ENCODE results near the gene AOPEP.
"Not testable (repeated sequence)": the region's sequence is repeated elsewhere in the genome, so short reads cannot be mapped to it uniquely, and the experiment has no call there.

AOPEP gene

DNA sequence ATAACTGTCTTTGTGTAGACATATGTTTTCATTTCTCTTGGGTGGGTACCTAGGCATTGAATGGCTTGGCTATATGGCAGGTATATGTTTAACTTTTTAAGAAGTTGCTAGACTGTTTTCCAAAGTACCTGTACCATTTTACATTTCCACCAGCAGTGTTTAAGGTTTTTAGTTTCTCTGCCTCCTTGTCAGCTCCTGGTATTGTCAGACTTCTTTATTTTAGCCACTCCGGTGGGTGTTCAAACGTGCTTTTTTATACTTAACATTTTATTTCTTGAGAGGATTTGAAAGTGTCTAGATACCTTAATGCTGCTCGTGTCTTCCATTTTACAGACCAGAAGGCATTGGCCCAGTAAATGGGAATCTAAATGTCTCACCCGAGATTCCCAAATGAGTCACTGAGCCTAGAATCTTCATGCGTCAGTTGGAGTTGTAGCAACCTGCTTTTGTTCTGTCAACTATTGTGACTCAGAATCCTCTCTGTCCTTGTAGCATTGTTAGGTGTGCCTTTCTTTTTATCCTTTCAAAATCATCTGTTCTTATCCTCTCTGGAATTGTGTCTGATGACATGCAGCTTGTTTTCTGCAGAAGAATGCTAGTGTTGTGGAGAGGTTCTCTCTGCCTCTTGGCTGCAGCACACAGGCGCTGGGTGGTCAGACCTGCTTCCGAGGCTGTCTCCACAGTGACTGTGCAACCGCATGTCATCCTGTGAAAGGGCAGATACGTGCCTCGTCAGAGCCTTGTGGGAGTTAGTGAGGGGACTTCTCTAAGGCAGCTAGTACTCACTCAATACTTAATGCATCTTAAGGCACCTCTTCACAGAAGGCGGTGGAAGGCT lies 291.8 kb downstream of the AOPEP start:
- DNase-seq (ENCODE audit: low read depth) = peak; percentile 93

DNA sequence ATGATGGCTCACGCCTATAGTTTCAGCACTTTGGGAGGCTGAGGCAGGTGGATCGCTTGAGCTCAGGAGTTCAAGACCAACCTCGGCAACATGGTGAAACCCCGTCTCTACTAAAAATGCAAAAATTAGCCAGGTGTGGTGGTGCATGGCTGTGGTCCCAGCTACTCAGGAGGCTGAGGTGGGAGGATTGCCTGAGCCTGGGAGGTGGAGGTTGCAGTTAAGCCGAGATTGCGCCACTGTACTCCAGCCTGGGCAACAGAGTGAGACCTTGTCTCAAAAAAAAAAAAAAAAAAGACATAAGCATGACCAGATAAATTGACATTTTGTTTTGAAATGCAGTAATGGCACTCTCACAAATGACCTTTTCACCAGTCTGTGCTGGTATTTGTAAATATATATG lies 294.1 kb downstream of the AOPEP start:
- DNase-seq (ENCODE audit: low read depth) = not testable (repeated sequence)

DNA sequence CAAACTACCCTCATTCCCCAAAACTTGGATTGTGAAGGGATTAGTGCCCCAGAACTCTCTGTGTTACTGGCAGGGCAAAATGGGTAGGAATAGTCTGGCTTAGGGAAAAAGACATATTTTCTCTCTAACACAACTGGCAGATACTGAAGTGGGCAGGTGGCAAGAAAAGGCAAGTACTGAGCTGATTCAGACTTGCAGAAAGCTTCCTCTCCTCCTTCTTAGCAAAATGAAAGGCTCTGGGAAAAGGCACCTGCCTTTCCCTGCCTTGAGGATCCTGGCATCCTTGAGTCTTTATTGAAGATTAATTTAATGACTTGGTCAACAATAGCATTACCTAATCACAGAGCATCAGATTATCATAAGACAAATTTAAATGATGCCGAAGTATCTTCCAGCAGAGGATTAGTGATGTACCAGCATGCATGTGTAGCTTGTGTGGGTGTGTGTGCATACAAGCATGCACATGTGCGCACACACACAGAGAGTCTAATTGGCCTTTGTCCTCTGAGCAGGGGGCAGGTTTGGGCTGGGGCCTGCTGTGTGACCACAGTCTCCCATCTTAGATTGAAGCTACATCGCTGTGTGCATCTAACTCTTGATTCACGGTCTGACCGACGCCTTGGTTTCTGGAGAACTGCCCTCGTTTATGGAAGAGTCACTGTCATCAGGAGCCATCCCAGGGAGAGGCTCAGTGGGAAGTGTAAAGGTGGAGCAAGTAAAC lies 294.8 kb downstream of the AOPEP start:
- no peak for DNase-seq (ENCODE audit: low read depth)

DNA sequence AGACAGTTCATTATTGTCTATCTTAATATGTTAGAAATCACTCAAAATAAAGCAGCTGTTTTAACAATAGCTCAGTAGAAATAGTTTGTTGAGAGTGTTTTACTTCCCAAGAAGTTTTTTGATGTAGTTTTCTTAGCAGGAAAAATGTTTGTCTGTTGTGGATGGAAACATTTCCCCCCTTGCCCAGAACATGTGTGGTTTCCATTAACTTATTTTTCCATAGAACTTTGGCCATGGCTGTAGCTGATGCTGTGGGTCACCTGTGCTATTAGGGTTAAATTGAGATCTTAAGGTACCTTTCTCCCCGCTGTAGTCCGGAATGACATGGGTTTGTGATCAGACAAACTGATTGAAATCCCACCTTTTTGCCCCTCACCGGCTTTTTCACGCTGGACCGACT lies 296.2 kb downstream of the AOPEP start:
- DNase-seq (ENCODE audit: low read depth) = no peak

GRCh38 chr9:95023217-95024003 lies 296.9 kb downstream of the AOPEP start:
- peak; percentile 86 for DNase-seq (ENCODE audit: low read depth)

DNA sequence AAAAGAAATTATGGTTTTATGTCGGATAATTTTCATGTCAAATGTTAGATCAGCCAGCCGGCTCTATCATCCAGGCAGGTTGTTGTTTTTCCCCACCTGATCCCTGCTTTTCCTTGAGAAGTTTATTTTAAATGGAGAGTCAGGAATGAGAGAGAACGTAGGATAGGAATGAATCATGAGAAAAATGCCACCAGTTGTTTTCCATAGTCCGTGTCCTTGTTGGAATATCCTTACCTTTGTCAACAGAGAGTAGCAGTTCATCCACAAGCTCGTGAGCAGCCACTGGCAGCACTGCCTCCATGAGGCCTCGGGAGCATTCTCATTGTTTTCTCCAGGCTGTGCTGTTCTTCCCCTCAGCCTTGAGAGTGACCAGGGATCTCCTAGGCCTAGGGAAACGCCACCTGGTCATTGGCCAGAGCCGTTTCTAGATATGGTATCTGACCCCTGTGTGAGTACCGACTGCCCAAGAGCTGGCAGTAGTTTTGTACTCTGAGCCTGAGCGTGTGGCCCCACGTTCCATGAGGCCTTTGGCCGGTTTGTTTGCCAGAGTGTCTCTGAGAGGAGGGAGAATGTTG lies 297.7 kb downstream of the AOPEP start:
- DNase-seq (ENCODE audit: low read depth) = peak; percentile 15

DNA sequence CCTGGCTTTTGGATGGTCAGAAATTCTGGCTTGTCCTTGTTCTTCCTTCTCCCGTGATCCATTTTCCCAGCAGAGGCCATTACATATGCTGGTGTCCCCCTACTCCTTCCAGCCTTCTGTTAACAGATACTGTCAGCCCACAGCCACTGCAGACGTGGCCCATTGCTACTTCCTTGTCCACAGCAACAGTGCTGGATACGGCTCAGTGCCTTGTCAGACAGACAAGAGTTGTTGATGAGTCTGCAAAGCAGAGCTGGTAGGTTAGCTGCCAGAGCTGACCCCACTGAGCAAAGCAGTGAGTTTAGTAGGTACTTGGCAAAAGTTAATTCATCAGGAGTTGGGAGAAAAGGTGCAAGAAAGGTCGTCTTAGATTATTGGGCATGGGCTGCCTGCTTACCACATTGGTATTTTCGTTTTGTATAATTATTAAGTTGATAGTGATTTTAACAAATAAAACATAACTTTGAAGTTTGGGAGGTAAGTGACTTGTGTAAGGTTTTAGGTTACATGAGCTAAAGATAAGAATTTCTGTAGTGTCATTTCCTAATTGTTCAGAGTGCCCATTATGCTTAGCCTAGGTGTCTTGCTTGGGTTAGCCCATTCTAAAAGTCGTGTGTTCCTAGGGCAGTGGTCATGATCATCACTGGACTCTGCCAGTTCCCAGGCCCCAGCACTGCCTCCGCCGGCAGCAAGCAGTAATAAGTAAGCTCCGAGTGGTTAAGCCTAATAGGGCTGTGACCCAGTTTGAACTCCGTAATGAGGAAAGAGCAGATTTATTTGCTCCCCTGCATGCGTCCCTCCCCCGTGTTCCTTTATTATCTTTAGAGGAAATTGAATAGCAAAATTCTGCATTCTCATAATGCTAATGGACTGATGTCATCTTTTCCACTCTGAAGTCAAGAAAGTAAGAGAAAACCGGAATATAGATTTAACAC lies 299.0 kb downstream of the AOPEP start:
- DNase-seq (ENCODE audit: low read depth) = peak; percentile 97

DNA sequence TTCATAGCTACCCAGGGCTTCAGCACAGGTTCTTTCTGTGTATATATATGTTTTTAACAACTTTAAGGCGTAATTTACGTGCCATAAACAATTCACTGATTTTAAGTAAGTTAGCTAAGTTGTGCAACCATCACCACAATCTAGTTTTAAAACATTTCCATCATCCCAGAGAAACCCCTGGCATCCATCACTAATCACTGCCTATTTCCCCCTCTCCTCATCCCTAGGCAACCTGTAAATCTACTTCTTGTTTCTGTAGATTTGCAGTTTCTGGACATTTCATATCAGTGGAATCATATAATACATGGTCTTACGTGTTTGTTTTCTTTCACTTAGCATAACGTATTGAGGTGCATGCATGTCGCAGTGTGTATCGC lies 299.6 kb downstream of the AOPEP start:
- no peak for DNase-seq (ENCODE audit: low read depth)

DNA sequence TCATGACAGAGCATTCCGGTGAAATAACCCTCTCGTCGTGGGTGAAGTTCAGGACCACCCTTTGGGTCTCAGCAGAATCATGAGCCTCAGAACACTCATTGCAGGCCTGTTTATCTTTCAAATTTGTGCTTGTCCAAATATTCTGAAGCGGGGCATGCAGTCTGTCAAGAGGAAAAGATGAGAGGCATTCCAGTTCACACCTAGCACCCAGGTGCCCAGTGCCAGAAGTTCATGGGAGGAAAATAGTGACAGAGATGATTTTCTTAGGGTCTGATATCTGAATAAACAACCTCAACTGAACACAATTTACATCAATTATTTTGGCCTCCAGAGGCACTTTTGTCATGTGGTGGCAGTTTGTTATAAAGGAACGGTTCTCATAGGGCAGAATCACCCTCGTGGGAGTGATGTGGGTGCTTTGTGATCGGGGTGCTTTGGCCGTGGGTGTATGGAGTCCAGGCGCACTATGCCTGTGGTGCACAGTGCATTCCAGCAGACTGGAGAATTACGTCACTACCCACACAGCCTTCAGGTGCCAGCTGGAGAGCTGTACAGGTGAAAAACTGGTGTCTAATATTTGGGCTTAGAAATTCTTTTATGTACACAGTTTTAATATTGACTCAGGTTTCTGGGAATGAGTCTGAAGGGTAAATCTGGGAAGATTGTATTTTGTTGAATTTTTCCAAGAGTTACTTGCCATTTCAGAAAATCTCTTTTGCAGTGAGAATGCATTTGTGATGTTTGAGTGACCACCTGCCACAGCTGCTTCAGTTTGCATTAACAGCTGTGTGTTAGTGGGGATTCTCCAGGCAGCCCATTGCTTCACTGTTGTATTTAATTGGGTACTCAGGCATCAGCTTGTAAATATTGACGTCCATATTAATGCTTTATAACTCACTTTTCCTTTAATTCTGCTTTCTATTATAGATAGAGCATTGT lies 301.7 kb downstream of the AOPEP start:
- no peak for DNase-seq (ENCODE audit: low read depth)

- no peak for DNase-seq (ENCODE audit: low read depth)
Observed at GRCh38 chr9:95028853-95029219, 302.3 kb downstream of the AOPEP start.

- DNase-seq (ENCODE audit: low read depth) = no peak
Observed at GRCh38 chr9:95029288-95029687, 302.8 kb downstream of the AOPEP start.

DNA sequence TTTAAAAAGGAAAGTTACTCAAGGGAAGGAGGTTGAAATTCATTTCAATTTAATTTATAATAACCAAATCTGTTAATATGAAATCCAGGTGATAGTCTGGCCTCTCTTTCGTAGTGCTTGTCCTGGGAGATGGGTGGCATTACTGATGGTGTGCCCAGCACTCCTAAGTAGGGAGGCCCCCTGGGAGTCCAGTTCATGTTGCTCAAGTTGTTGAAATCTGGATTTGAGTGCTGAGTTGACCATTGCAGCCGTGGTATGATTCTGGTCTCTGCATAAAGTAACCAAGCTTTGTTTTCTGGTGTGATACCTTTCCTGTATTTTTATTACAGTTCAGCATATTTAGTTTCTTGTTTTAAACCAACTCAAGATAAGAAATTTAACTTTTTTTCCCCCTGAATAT lies 303.2 kb downstream of the AOPEP start:
- DNase-seq (ENCODE audit: low read depth) = no peak

- DNase-seq (ENCODE audit: low read depth) = no peak
Observed at GRCh38 chr9:95030344-95030743, 303.8 kb downstream of the AOPEP start.

- no peak for DNase-seq (ENCODE audit: low read depth)
Observed at GRCh38 chr9:95030920-95031642, 304.6 kb downstream of the AOPEP start.

GRCh38 chr9:95031711-95032461 lies 305.4 kb downstream of the AOPEP start:
- no peak for DNase-seq (ENCODE audit: low read depth)

- no peak for DNase-seq (ENCODE audit: low read depth)
Observed at GRCh38 chr9:95032580-95033341, 306.3 kb downstream of the AOPEP start.

- DNase-seq (ENCODE audit: low read depth) = no peak
Observed at GRCh38 chr9:95035846-95036245, 309.3 kb downstream of the AOPEP start.

GRCh38 chr9:95036676-95037075 lies 310.2 kb downstream of the AOPEP start:
- no peak for DNase-seq (ENCODE audit: low read depth)

All from iris pigment epithelial cell (primary cell).